Daoy (cell line): ENCODE data around the gene ACTL10. TPM values are rescaled to one million over a fixed set of nuclear protein-coding genes. Genes with fewer than 3 reads are reported as not detected.

Experiments used
- DNase-seq: peaks from one replicate; pipeline ENCODE4 v3.0.0-alpha.2; 2015; ENCODE audit warnings: low read depth
- total RNA-seq: library from RNA; depleted of rRNA; stranded (reverse); fragments of >200 nt; shearing (Covaris generic); gene quantifications from 2 replicates; pipeline ENCODE4 v1.2.3, GENCODE V29; 2014

ACTL10 gene
- total RNA-seq, 1 experiment from 2014 or later: 0.06 TPM

DNA sequence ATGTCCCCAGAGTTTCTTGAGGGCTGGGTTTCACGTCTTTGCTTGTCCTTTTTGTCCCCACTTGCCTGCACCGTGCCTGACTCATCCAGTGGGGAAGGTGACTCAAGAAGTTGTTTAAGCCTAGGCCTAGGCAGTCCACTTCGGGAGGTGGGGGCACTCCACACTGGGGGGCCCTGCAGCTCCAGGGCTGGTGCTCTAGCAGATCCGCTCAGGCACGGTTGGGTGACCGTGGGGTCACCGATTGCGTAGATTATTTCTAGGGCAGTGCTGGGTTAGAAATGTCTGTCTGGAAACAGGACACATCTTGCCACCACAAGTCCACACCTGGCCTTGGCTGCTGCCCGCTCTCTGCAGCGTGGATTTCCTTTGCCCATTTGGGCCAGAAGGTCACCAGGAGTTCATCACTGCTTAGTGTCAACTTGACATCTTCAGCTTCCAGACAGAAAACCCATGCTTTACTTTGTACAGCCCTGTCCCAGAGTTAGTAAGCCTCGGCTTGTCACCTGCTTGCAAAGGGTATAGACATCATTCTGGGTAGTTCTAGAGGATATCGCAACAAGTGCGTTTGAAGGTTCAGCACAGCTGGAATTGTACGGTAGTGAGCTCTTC, 18.2 kb upstream of the ACTL10 start:
- no peak for DNase-seq

GRCh38 chr20:33649201-33649681, 17.5 kb upstream of the ACTL10 start:
- DNase-seq: no peak

- DNase-seq: no peak
Measured at GRCh38 chr20:33650111-33650752, 16.5 kb upstream of the ACTL10 start.

GRCh38 chr20:33650753-33651561, 15.8 kb upstream of the ACTL10 start:
- no peak for DNase-seq

DNA sequence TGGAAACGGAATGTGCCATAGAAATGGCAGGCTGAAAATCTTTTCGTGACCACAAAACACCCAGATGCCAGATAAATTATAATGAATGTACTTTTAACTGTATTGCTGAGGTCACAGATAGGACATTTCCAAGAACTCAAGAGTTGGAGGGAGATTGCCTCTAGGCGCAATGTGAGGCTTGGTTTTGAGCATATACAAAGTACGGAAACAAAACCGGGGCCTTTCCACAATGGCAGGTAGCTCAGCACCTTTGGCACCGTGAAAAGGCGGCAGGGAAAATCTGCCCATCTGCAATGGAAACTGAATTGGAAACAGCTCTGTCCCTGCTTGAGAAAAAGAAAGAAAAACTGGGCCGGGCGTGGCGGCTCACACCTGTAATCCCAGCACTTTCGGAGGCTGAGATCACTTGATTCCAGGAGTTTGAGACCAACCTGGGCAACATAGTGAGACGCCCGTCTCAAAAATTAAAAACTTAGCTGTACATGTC, 15.1 kb upstream of the ACTL10 start:
- DNase-seq: no peak

DNA sequence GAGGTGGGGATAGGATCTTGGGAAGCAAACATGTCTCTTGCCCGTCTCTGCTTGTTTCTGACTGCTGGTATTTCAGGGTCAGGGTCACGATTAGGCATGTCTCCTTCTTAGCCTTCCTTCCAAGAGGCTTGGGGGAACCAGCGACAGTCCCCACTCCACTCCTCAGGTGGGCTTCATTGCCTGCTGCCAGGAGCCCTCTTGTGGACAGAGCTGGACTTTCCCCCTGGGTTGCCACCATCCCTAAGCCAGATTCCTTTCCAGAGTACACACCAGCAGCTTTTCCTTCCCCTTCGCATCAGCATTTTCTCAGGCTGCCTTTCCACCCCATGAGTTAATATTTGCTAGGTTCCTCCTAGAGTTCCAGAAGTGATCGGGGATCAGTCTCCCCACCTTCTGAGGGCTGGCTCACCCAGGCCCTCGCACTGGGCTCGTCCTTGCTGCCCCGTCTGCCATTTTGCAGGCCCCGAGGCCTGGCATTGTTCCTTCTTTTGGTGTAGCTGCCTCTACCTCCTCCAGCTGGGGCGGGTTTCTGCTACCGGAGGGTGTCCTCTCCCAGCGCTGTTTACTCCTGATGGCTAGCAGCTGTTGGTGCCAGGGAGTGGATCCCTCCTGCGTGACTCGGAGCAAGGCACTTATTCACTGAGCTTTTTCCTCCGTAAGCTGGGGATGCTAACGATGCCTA, 13.4 kb upstream of the ACTL10 start:
- peak; percentile 63 for DNase-seq

DNA sequence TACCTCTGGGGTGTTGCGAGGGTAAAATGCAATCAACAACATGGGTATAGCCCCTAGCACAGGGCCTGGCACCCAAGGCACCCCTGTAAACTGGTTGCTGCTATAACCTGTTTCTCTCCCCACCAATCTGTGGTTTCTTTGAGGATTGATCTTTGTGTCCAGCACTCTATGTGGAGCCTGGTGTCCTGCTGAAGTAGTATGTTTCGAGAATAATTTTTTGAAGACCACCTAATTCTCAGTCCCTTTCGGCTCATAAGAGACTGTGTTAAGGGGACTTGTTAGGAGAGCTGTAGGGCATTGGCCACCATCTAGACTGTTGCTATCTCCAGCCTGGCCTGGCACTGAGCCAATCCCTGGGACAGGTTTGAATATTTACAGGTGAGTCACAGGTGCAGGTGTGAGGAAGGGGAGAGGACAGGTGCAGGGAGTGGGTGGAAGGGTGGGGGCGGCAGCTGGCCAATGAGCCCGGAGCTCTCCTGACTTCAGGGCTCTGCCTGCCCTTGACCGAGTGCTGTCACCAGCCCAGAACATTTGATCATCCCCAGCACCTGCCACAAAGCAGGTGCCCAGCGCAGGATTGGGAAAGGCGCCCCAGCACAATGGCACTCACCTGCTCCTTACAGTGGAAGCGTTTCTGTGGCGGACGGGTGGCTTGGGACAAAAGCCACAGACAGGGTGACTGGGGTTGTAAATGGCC, 12.7 kb upstream of the ACTL10 start:
- DNase-seq: no peak

- no peak for DNase-seq
Measured at GRCh38 chr20:33654680-33655161, 12.0 kb upstream of the ACTL10 start.

DNA sequence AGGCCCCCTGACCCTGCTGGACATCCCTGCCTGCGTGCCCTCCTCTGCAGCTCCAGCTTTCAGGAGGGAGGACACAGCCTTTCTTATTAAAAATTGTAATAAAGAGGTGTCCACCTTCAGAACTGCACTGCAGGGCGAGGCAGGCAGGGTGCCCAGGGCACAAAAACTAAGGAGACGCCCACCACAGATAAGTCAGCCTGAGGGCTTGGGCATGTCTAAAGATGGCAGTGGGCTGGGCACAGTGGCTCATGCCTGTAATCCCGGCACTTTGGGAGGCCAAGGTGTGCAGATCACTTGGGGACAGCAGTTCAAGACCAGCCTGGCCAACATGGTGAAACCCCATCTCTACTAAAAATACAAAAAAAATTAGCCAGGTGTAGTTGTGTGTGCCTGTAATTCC, 11.6 kb upstream of the ACTL10 start:
- DNase-seq: no peak

DNA sequence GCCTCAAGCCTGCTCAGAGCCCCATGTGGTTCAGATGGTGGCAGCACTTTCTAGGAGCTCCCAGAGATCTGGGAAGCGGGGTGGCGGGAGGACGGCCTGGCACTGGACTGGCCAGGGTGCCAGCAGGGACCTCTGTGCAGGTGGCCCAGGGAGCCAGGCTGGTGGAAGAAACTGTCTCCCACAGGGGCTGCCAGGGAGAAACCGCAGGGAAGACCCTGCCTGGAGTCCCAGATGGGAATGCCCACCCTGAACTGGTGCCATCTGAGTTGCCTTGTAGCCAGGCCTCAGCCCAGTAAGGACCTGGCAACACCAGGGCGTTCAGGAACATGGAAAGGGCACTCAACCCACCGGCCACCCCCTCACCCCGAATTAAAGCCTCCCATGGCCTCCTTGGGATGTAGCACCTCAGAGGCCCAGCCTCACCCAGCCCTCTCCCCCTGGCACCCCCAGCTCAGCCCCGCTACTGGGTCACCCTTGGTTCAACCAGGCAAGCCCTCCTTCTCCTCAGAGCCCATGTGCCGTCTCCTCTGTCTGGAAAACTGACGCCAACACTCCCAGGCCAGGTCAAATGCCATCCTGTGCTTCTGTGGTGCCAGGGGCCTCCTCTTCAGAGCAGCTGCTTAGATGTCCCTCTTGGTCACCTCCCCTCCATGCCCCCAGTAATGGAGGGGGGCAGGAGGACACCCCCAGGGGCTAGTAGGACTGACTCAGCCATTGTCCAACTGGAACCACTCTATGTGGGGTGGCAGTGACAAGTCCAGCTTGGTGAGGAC, 10.5 kb upstream of the ACTL10 start:
- no peak for DNase-seq

DNA sequence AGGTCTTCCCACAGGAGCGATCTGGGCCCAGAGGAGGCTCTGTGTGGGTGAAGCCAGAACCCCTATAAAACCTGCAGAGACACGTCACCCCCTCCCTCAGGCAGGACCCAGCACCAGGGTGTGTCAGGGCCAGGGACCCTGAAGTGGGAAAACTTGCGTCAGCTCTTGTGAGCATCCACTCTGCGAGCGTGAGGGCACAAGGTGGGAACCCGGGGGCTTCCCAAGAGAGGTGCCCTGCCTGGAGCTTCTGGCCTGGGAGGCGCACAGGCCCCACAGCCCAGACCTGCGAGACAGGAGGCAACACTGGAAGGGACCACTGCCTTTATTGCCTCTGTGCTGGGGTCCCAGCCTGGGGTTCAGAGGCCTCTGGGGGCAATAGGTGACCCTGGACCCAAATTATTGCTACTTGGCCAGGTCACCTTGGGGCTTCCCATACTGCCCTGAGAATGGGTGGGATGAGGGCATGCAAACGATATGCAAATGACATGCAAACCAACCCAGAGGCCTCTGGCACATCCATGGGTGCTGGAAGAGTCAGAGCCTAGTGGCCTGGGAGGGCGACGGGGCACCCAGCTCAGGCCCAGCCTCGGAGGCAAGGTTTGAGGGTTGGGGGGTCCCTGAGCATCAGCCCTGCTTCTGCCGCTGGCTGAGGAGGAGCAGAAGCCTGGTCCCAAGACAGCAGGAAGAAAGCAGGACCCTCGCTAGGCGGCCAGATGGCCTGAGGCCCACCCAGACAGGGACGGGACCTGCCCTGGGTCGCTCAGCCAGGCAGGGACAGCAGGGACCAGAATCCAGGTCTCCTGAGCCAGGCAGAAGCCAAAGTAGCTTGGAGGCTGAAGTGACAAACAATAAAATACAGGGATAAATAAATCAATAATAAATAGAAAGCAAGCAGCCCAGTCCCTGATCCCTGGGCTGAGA, 9.7 kb upstream of the ACTL10 start:
- no peak for DNase-seq

DNA sequence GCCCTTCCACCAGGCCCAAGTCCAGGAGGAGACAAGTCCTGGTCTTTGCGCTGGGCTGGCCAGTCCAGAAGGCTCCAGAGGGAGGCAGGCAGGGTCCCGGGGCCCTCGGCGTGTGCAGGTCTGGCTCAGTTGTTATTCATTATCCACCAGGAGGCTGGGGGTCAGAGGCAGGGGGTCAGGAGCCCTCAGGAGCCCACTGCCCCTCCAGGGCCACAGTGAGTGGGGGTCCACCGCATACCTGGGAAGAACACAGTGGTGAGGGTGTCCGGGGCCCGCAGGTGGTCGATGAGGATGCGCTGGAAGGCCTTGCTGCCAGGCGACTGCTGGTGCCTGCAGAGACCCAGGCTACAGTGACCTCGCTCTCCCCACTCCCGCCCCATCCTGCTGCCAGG, 9.0 kb upstream of the ACTL10 start:
- DNase-seq: no peak

- no peak for DNase-seq
Measured at GRCh38 chr20:33658510-33658909, 8.2 kb upstream of the ACTL10 start.

GRCh38 chr20:33658929-33659328, 7.8 kb upstream of the ACTL10 start:
- no peak for DNase-seq

DNA sequence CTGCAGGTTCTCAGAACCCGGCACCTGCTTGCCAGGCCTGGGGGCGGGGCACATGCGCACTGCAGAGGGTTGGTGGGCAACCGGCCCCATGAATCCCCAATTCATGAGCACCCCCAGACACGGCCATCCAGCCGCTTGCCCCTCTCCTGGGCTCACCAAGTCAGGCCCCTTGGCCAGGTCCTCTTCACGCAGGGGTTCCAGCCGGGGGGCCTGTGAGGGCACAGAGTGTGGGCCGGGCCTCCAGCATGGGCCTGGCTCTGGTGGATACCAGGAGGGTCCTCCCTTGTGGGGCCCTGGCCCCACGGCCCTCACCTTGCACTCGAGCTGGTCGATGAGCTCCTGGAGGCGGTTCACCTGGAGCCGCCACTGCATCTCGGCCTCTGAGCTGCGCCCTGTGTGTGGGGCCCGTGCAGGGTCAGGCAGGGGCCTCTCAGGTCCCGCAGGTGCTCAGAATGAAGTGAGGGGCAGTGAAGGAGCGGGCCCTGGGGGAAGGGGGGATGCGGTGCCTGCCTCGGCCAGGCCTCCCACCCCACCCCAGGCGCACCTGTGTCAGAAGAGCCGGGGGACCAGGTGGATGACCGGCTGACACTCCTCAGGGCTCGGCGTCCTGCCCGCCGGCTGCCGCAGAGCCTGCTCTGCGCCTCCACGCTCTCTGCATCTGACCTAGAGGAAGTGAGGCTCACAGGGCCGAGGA, 7.3 kb upstream of the ACTL10 start:
- no peak for DNase-seq

DNA sequence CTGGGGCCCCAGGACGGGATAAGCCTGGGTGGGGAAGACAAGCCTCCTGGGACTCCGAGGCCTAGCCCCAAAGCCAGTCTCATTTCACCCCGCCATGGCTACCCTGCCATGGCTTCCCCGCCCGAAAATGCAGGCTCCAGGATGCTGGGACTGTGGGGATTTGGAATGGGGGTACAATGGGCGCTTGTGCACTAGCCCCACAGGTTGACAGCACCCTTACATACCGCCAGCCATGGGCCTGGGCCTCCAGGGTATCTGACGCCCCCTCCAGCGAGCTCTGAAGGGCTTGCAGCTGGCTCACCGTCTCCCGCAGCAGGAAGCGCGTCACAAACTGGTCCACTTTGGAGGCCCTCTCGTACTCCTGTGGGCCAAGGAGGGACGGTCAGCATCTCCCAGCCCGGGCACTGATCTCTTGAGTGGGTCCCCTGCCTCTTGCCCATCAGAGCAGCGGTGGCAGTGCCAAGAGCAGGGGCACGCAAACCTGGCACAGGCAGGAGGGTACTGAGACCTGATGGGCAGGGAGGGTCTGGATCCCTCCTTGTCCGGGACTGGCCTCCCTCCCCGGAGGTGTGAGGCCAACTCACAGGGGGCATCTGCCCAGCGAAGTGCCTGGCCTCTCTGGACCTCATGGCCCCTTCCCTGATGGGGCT, 6.6 kb upstream of the ACTL10 start:
- no peak for DNase-seq

GRCh38 chr20:33660685-33661058, 6.1 kb upstream of the ACTL10 start:
- no peak for DNase-seq

DNA sequence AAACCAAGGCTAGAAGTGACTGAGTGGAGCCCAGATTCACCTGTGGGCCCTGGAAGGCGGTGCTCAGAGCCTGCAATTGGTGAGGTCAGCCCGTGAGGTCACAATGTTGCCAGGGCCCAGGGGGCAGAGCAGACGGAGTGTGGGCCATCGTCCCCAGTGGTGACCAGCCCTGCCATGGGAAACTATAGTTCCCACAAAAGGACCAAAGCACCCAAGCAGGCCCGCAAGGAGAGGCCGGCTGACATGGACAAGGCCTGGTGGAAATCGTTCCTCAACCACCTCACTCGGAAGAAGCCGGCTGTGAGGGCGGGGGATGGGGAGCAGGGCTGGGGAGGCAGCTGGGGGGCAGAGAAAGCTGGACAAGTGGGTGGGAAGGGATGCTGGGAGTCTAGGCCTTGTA, 4.6 kb upstream of the ACTL10 start, which contains the start of gene C20orf144:
Gene C20orf144, plus strand, starts transcription at position 156 of the 400 bp plus-strand sequence. Its CDS starts 19 bp downstream, at position 175.
- no peak for DNase-seq
